Gastrocnemius medialis (tissue), 4 donors: Measurements from ENCODE around the gene DYNC2H1. TPM values are rescaled to one million over a fixed set of nuclear protein-coding genes. Genes with fewer than 3 reads are reported as not detected.

Experiments used
- ATAC-seq, 2 donors: fragments of 150-250 bp; one replicate each; pipeline ENCODE4 v1.9.1; 2016
- DNase-seq, 2 donors: peaks; one replicate each; pipeline ENCODE4 v3.0.0-alpha.2; 2019
- H3K27ac ChIP-seq, 4 donors: fragments of 200-600 bp; sonication (generic); 1 replicate in 1 of 4; 2 replicates in 3 of 4; pipeline ENCODE4 v1.5.1; 2016 to 2018; ENCODE audit warnings: mild to moderate bottlenecking in 2 of 4, moderate library complexity in 1 of 4
- H3K27me3 ChIP-seq, 3 donors: fragments of 200-600 bp; sonication (generic) in 2 of 3; 1 replicate in 1 of 3; 2 replicates in 2 of 3; pipeline versions ENCODE4 v1.5.1 to v1.6.0; 2016 to 2019; ENCODE audit warnings: mild to moderate bottlenecking in 1 of 3, moderate library complexity in 1 of 3
- H3K36me3 ChIP-seq, 2 donors: fragments of 200-600 bp; sonication (generic) in 1 of 2; one replicate each; pipeline ENCODE4 v1.5.1; 2017 to 2018
- H3K4me1 ChIP-seq, 2 donors: fragments of 200-600 bp; sonication (generic) in 1 of 2; one replicate each; pipeline ENCODE4 v1.5.1; 2016 to 2017; ENCODE audit warnings: mild to moderate bottlenecking in 2 of 2
- H3K4me3 ChIP-seq, 4 donors: fragments of 200-600 bp; sonication (generic) in 3 of 4; 1 replicate in 1 of 4; 2 replicates in 3 of 4; pipeline ENCODE4 v1.5.1; 2016 to 2019; ENCODE audit warnings: mild to moderate bottlenecking in 2 of 4
- H3K9me3 ChIP-seq, 3 donors: fragments of 200-600 bp; sonication (generic) in 2 of 3; 1 replicate in 1 of 3; 2 replicates in 2 of 3; pipeline ENCODE4 v1.5.1; 2016 to 2019
- CTCF ChIP-seq, 5 experiments: fragments of 450-650 bp in 3 of 5; fragments of 200-600 bp in 2 of 5; sonication (generic) in 2 of 5; IDR thresholded peaks in 4 of 5; conservative IDR thresholded peaks in 1 of 5; 1 replicate in 4 of 5; 2 replicates in 1 of 5; pipeline ENCODE4 v1.5.1; 2016 to 2019; ENCODE audit warnings: antibody characterized with exemption in 5 of 5, mild to moderate bottlenecking in 3 of 5, moderate library complexity in 3 of 5
- POLR2A ChIP-seq, 2 donors: fragments of 450-650 bp; IDR thresholded peaks; one replicate each; pipeline ENCODE4 v1.6.1; 2017; ENCODE audit warnings: antibody characterized with exemption in 2 of 2, mild to moderate bottlenecking in 2 of 2, moderate library complexity in 2 of 2
- in situ Hi-C, 4 donors: fragments of 200-750 bp; cut with MboI; loops; one replicate each; pipeline versions ENCODE4 v1.15.0 to v1.8.0; 2017; ENCODE audit warnings: low sequenced_read_pairs in 4 of 4
- intact Hi-C: fragments of 100-400 bp; cut with DNase I; formaldehyde crosslinking; loops from one replicate; pipeline ENCODE4 v1.15.1; 2023; ENCODE audit warnings: low total_unique reads
- total RNA-seq, 4 donors: library from RNA; depleted of rRNA; stranded (reverse); fragments of >200 nt; gene quantifications; one replicate each; pipeline versions ENCODE4 v1.1.0 to v1.2.3, GENCODE V29; 2016

DYNC2H1 gene
- total RNA-seq, 4 donors from 2014 or later, result 1.7 to 2.2 (median 1.9) TPM

DNA sequence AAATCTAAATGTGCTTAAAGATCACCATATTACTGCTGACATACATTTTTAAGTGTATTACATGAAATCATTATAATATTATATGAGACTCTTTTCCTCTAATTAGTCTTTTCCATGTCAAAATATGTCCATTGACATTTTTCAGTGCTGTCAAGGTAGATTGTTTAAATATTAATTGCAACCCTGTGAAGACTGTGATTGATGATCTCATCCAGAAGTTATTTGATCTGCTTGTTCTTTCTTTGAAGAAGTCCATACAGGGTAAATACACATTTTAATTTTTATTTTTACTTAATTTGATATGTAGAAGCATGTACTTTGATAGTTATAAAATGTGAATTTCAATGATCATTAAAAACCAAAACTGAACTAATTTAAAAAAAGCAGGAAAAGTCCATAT lies 38.4 kb downstream of the DYNC2H1 start:
- in situ Hi-C loops (no loop called here), intact Hi-C loops (no loop called here)
- Histone ChIP-seq H3K36me3 (no peaks in the 10 kb centered on the region), H3K9me3 (no peaks in the 10 kb centered on the region), H3K27ac (no peak overlapping the region), H3K4me1 (no peaks in the 10 kb centered on the region), H3K27me3 (no peaks in the 10 kb centered on the region), H3K4me3 (no peak overlapping the region)
- TF ChIP-seq CTCF (IDR thresholded peaks at IDR 0.05 in 4 of 5, conservative IDR thresholded peaks at IDR 0.05 in 1 of 5), result no peak
- no peak for TF ChIP-seq POLR2A (IDR thresholded peaks at IDR 0.05)
- DNase-seq (no peak), ATAC-seq (no peak)

DNA sequence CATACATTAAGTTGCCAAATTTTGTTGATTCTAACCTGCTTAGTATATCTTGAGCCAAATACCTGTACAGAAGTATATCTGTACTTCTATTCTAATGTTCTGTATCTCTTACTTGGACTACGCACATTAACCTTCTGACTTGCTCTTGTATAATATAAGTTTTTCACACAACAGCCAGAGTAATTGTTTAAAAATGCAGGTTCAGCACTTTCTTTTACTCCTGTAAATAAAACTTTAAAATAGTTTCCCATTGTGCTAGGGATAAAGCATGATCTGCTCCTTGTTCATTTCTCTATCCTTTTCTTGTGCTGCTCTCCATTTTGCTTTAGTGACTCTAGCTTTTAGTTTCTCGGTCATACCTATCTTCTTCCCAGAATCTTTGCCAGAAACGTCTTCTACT lies 48.3 kb downstream of the DYNC2H1 start:
- no peak overlapping the region for H3K4me3 ChIP-seq
- in situ Hi-C loops (no loop called here), intact Hi-C loops (no loop called here)
- H3K9me3 ChIP-seq, result no peaks in the 10 kb centered on the region
- DNase-seq, result no peak
- H3K27ac ChIP-seq, result no peak overlapping the region
- H3K36me3 ChIP-seq, result no peaks in the 10 kb centered on the region
- H3K27me3 ChIP-seq, result no peaks in the 10 kb centered on the region
- H3K4me1 ChIP-seq, result no peaks in the 10 kb centered on the region
- TF ChIP-seq POLR2A (IDR thresholded peaks at IDR 0.05) (no peak), CTCF (IDR thresholded peaks at IDR 0.05 in 4 of 5, conservative IDR thresholded peaks at IDR 0.05 in 1 of 5) (no peak)
- no peak for ATAC-seq

GRCh38 chr11:103164093-103164796 lies 55.0 kb downstream of the DYNC2H1 start:
- H3K9me3 ChIP-seq, result no peaks in the 10 kb centered on the region
- no peaks in the 10 kb centered on the region for H3K27me3 ChIP-seq
- DNase-seq (no peak), ATAC-seq (no peak)
- H3K4me1 ChIP-seq, result no peaks in the 10 kb centered on the region
- intact Hi-C loops (no loop called here), in situ Hi-C loops (no loop called here)
- no peak overlapping the region for H3K27ac ChIP-seq
- H3K36me3 ChIP-seq, result no peaks in the 10 kb centered on the region
- no peak for TF ChIP-seq POLR2A (IDR thresholded peaks at IDR 0.05)
- no peak for TF ChIP-seq CTCF (IDR thresholded peaks at IDR 0.05 in 4 of 5, conservative IDR thresholded peaks at IDR 0.05 in 1 of 5)
- no peak overlapping the region for H3K4me3 ChIP-seq

DNA sequence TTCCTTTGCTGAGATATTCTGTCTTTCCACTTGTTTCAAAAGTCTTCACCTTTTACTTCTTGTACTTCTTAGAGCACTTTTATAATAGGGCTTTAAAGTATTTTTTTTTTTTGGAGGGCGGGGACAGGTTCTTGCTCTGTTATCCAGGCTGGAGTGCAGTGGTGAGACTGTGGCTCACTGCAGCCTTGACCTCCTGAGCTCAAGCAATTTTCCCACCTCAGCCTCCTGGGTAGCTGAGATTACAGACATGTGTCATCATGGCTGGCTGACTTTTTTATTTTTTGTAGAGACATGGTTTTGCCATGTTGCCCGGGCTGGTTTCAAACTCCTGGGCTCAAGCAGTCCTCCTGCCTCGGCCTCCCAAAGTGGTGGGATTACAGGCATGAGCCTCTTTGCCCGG lies 57.9 kb downstream of the DYNC2H1 start:
- H3K36me3 ChIP-seq, result no peaks in the 10 kb centered on the region
- intact Hi-C loops, result no loop called here

More for the DNA sequence above, 57.9 kb downstream of the DYNC2H1 start:
- in situ Hi-C loops, result no loop called here
- Histone ChIP-seq H3K27ac (no peak overlapping the region), H3K27me3 (no peaks in the 10 kb centered on the region), H3K4me1 (no peaks in the 10 kb centered on the region), H3K4me3 (no peak overlapping the region), H3K9me3 (no peaks in the 10 kb centered on the region)
- TF ChIP-seq POLR2A (IDR thresholded peaks at IDR 0.05), result no peak
- no peak for TF ChIP-seq CTCF (IDR thresholded peaks at IDR 0.05 in 4 of 5, conservative IDR thresholded peaks at IDR 0.05 in 1 of 5)
- DNase-seq (no peak), ATAC-seq (no peak)
